Stimulated activated naive B cell treated with anti-CD40 and anti-IgM and Interleukin-4, amounts not matched to agents 10 μg/mL and 1 μg/mL and 100 μg/mL, for 72 hours (primary cell): ENCODE data around the gene SH3RF1.

Experiments used
- ATAC-seq, 2 donors: fragments of 150-1000 bp; cut with Tn5 transposase; replicated peaks; 2 replicates each; pipeline ENCODE4 v1.10.0; 2021; ENCODE audit warnings: moderate library complexity in 1 of 2
- DNase-seq: peaks from one replicate; pipeline ENCODE4 v3.0.0; 2021
- H3K27ac Mint-ChIP-seq: one replicate; pipeline ENCODE4 v1.8.0; 2022; ENCODE audit warnings: mild to moderate bottlenecking, mixed read lengths
- H3K27me3 Mint-ChIP-seq, 2 donors: one replicate each; pipeline ENCODE4 v1.8.0; 2022; ENCODE audit warnings: mixed read lengths in 2 of 2
- H3K36me3 Mint-ChIP-seq, 2 donors: one replicate each; pipeline ENCODE4 v1.8.0; 2022; ENCODE audit warnings: mixed read lengths in 2 of 2, mild to moderate bottlenecking in 1 of 2
- H3K4me1 Mint-ChIP-seq, 2 donors: one replicate each; pipeline ENCODE4 v1.8.0; 2022; ENCODE audit warnings: mixed read lengths in 2 of 2, mild to moderate bottlenecking in 1 of 2
- H3K4me3 Mint-ChIP-seq, 2 donors: one replicate each; pipeline ENCODE4 v1.8.0; 2022; ENCODE audit warnings: mild to moderate bottlenecking in 2 of 2, mixed read lengths in 2 of 2, moderate library complexity in 1 of 2
- H3K9me3 Mint-ChIP-seq, 2 donors: one replicate each; pipeline ENCODE4 v1.8.0; 2022; ENCODE audit warnings: mixed read lengths in 2 of 2, mild to moderate bottlenecking in 1 of 2

SH3RF1 gene

DNA sequence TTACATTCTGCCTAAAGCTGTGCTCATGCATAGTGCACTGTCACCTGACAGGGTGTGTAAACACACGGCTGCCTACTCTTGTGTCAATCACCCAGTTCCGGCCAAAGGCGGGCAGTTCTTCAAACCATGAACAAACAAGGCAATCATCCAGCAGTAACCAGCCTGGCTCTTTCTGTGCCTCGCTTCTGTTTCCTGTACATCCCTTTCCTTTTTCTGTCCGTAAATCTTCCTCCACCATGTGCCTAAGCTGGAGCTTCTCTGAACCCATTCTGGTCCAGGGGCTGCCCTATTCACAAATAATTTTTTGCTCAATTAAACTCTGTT, 199.9 kb downstream of the SH3RF1 start:
- H3K4me1 Mint-ChIP-seq: peaks cover 4 to 8% of the 10 kb centered on the region in 2 donors
- no peak overlapping the region for H3K27ac Mint-ChIP-seq
- no peak overlapping the region for H3K4me3 Mint-ChIP-seq
- ATAC-seq (no peak), DNase-seq (no peak)
- H3K27me3 Mint-ChIP-seq: no peaks in the 10 kb centered on the region
- H3K9me3 Mint-ChIP-seq: peaks cover 0 to 2% of the 10 kb centered on the region in 2 donors
- H3K36me3 Mint-ChIP-seq: no peaks in the 10 kb centered on the region

GRCh38 chr4:169070071-169070894, 200.5 kb downstream of the SH3RF1 start:
- Mint-ChIP-seq H3K4me3 (no peak overlapping the region), H3K36me3 (no peaks in the 10 kb centered on the region), H3K27me3 (no peaks in the 10 kb centered on the region), H3K4me1 (peaks cover 4 to 8% of the 10 kb centered on the region in 2 donors), H3K9me3 (peaks cover 0 to 2% of the 10 kb centered on the region in 2 donors), H3K27ac (no peak overlapping the region)
- no peak for ATAC-seq
- DNase-seq: no peak

DNA sequence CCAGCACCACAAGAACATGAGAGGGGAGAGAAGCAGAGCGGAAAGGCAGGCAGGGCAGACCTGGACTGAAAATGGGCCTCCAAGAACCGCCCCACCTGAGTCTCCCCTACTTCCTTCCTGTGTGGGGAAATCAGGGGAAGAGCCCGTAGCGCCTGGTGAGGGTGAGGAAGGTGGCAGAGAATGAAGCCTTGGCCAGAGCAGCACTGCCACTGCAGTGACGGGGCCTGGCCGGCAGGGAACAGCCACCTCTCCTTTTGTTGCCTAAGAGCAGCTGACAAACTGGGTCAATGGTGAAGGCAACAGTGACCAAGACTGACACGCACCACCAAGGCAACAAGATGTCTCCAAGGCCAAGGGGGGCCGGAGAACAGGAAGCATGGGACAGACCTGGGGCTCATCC, 202.3 kb downstream of the SH3RF1 start:
- peak in 1 of 2 donors; percentile 34 for ATAC-seq

GRCh38 chr4:169066934-169067333, 203.8 kb downstream of the SH3RF1 start:
- no peak for ATAC-seq
- Mint-ChIP-seq H3K27me3 (no peaks in the 10 kb centered on the region), H3K4me3 (no peak overlapping the region), H3K36me3 (no peaks in the 10 kb centered on the region), H3K27ac (no peak overlapping the region), H3K4me1 (peaks cover 4 to 8% of the 10 kb centered on the region in 2 donors), H3K9me3 (peaks cover 0 to 2% of the 10 kb centered on the region in 2 donors)
- DNase-seq: no peak

More for the DNA sequence above, 202.3 kb downstream of the SH3RF1 start:
- Mint-ChIP-seq H3K4me3 (no peak overlapping the region), H3K4me1 (peaks cover 4 to 8% of the 10 kb centered on the region in 2 donors), H3K36me3 (no peaks in the 10 kb centered on the region), H3K27me3 (no peaks in the 10 kb centered on the region), H3K9me3 (peaks cover 0 to 2% of the 10 kb centered on the region in 2 donors), H3K27ac (no peak overlapping the region)
- DNase-seq: no peak

- DNase-seq (no peak), ATAC-seq (no peak)
- Mint-ChIP-seq H3K4me3 (no peak overlapping the region), H3K27ac (no peak overlapping the region), H3K27me3 (no peaks in the 10 kb centered on the region), H3K4me1 (peaks cover 6 to 11% of the 10 kb centered on the region in 2 donors), H3K36me3 (no peaks in the 10 kb centered on the region), H3K9me3 (peaks cover 0 to 2% of the 10 kb centered on the region in 2 donors)
Observed at GRCh38 chr4:169064296-169064695, 206.5 kb downstream of the SH3RF1 start.

GRCh38 chr4:169063441-169063840, 207.3 kb downstream of the SH3RF1 start:
- H3K4me1 Mint-ChIP-seq: peaks cover 4 to 9% of the 10 kb centered on the region in 2 donors
- H3K27me3 Mint-ChIP-seq: no peaks in the 10 kb centered on the region
- ATAC-seq (no peak), DNase-seq (no peak)
- H3K27ac Mint-ChIP-seq: no peak overlapping the region
- H3K36me3 Mint-ChIP-seq: no peaks in the 10 kb centered on the region
- peaks cover 0 to under 1% of the 10 kb centered on the region in 2 donors for H3K9me3 Mint-ChIP-seq
- no peak overlapping the region for H3K4me3 Mint-ChIP-seq

- Mint-ChIP-seq H3K36me3 (no peaks in the 10 kb centered on the region), H3K4me3 (no peak overlapping the region), H3K4me1 (peaks cover 2 to 4% of the 10 kb centered on the region in 2 donors)
Observed at GRCh38 chr4:169062897-169063244, 207.9 kb downstream of the SH3RF1 start.

GRCh38 chr4:169061386-169061785, 209.4 kb downstream of the SH3RF1 start:
- H3K27me3 Mint-ChIP-seq: no peaks in the 10 kb centered on the region
- no peak for DNase-seq
- H3K36me3 Mint-ChIP-seq: no peaks in the 10 kb centered on the region
- H3K27ac Mint-ChIP-seq: no peak overlapping the region
- no peaks in the 10 kb centered on the region for H3K9me3 Mint-ChIP-seq
- H3K4me3 Mint-ChIP-seq: no peak overlapping the region
- peaks cover 2 to 4% of the 10 kb centered on the region in 2 donors for H3K4me1 Mint-ChIP-seq
- ATAC-seq: no peak

More at GRCh38 chr4:169062897-169063244, 207.9 kb downstream of the SH3RF1 start:
- Mint-ChIP-seq H3K27me3 (no peaks in the 10 kb centered on the region), H3K27ac (no peak overlapping the region), H3K9me3 (no peaks in the 10 kb centered on the region)
- DNase-seq (no peak), ATAC-seq (no peak)

DNA sequence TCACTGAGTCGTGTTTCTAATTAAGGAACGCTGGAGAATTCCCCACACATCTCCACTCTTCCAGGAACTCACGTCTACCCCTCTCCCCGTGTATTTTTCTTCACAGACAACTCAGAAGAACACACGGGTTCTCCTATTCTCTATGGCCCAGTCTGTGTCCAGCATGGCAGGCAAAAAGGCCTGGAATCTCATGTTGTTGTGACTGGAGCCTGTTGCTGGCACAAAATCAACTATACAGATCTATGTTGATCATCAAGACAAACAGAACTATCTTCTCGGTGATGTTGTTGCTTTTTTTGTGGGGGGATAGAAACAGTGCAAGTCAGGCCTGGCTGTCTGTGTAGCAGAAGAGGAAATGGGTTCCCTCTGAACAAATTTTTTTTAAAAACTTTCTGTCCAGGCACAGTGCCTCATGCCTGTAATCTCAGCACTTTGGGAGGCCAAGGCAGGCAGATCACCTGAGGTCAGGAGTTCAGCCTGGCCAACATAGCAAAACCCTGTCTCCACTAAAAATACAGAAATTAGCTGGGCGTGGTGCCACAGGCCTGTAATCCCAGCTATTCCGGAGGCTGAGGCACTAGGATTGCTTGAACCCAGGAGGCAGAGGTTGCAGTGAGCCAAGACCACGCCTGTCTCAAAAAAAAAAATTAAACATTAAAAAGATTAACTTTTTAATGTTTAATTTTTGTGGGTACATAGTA, 210.2 kb downstream of the SH3RF1 start:
- H3K27me3 Mint-ChIP-seq: no peaks in the 10 kb centered on the region

GRCh38 chr4:169059306-169060211, 211.2 kb downstream of the SH3RF1 start:
- DNase-seq (no peak), ATAC-seq (no peak)
- Mint-ChIP-seq H3K27ac (no peak overlapping the region), H3K9me3 (no peaks in the 10 kb centered on the region), H3K36me3 (no peaks in the 10 kb centered on the region), H3K4me3 (no peak overlapping the region), H3K4me1 (peaks cover 2 to 4% of the 10 kb centered on the region in 2 donors), H3K27me3 (no peaks in the 10 kb centered on the region)

More for the DNA sequence above, 210.2 kb downstream of the SH3RF1 start:
- DNase-seq (no peak), ATAC-seq (no peak)
- Mint-ChIP-seq H3K9me3 (no peaks in the 10 kb centered on the region), H3K4me1 (peaks cover 2 to 4% of the 10 kb centered on the region in 2 donors), H3K36me3 (no peaks in the 10 kb centered on the region), H3K4me3 (no peak overlapping the region), H3K27ac (no peak overlapping the region)

DNA sequence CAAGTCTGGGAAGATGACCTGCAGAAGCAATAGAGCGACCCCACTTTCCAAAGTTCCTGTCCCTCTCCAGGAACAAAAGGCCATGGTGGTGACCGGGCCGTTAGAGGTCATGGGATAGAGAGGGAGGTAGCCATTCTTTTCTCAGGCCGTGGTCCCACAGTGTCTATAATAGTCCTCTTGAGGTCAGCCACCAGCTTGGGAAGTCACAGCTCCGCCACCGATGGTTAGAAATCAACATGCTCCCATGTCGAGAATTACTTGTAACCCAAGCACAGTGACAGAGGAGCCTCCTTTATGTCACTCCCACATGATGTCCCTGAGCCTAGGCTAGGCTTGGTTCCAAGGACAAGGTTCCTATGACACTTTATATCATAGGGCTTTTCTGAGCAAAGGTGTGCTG, 212.4 kb downstream of the SH3RF1 start:
- Mint-ChIP-seq H3K36me3 (no peaks in the 10 kb centered on the region), H3K27me3 (peaks cover 2 to 3% of the 10 kb centered on the region in 2 donors), H3K4me3 (no peak overlapping the region), H3K4me1 (peaks cover 2 to 4% of the 10 kb centered on the region in 2 donors), H3K27ac (no peak overlapping the region), H3K9me3 (no peaks in the 10 kb centered on the region)
- no peak for ATAC-seq
- DNase-seq: no peak

DNA sequence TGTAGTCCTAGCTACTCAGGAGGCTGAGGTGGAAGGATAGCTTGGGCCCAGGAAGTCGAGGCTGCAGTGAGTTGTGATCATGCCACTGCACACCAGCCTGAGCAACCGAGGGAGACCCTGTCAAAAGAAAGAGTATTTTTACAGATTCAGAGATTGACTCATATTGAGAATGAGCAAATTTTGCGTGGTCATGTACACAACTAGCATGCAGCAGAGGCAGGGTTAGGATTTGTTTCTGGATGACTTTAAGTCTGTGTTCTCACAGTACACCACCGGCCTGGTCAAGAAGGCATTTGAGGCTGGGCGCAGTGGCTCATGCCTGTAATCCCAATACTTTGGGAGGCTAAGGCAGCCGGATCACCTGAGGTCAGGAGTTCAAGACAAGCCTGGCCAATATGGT, 215.9 kb downstream of the SH3RF1 start:
- no peaks in the 10 kb centered on the region for H3K9me3 Mint-ChIP-seq
- DNase-seq (no peak), ATAC-seq (no peak)
- peaks cover 2% of the 10 kb centered on the region in 2 donors for H3K4me1 Mint-ChIP-seq
- peaks cover 6 to 7% of the 10 kb centered on the region in 2 donors for H3K27me3 Mint-ChIP-seq
- no peaks in the 10 kb centered on the region for H3K36me3 Mint-ChIP-seq
- no peak overlapping the region for H3K27ac Mint-ChIP-seq
- no peak overlapping the region for H3K4me3 Mint-ChIP-seq

DNA sequence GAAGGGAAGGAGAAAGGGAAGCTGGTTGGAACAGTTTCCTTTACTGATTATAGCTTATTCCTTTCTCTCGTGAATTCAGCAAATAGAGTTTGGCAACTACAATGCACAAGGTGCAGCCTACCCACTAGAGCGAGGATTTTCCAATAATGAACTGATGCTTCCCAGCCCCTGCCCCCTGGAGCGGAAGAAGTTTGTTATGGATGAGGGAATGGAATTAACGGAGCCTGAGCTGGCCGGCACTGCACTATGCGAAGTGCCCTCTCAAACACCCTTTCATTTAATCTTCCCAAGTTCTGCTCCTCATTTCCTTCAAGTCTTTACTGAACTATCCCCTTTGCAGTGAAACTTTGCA, 218.2 kb downstream of the SH3RF1 start:
- Mint-ChIP-seq H3K27me3 (peaks cover 6 to 7% of the 10 kb centered on the region in 2 donors), H3K36me3 (no peaks in the 10 kb centered on the region), H3K4me1 (no peaks in the 10 kb centered on the region), H3K9me3 (no peaks in the 10 kb centered on the region), H3K4me3 (no peak overlapping the region), H3K27ac (no peak overlapping the region)
- ATAC-seq: no peak
- no peak for DNase-seq
